Measurements from ENCODE around the gene NCBP1.
"Not testable (repeated sequence)": the region's sequence is repeated elsewhere in the genome, so short reads cannot be mapped to it uniquely, and the experiment has no call there.

NCBP1 gene

GRCh38 chr9:97632985-97633858, at the start of gene NCBP1, which contains the start of gene TSTD2:
Gene NCBP1 (plus strand): TSS chr9:97633821. CDS start chr9:97633882, 61 bp downstream.
Gene TSTD2 (minus strand): TSS chr9:97633368. CDS start chr9:97627562, 5,806 bp downstream.
- peak; percentile 98 for DNase-seq

- DNase-seq, result not testable (repeated sequence)
Measured at GRCh38 chr9:97584778-97585177, 48.8 kb upstream of the NCBP1 start.

DNA sequence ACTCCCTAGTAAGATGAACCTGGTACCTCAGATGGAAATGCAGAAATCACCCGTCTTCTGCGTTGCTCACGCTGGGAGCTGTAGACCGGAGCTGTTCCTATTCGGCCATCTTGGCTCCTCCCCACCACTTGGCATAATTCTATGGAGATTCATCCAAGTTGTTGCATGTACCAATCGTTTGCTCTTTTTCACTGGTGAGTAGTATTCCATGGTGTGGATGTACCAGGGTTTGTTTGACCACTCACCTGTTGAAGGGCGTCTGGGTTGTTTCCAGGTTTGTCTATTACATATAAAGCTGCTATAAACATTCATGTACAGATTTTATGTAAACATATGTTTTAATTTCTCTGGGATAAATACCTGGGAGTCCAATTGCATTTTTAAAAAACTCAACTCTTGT, 46.7 kb upstream of the NCBP1 start:
- not testable (repeated sequence) for DNase-seq

DNA sequence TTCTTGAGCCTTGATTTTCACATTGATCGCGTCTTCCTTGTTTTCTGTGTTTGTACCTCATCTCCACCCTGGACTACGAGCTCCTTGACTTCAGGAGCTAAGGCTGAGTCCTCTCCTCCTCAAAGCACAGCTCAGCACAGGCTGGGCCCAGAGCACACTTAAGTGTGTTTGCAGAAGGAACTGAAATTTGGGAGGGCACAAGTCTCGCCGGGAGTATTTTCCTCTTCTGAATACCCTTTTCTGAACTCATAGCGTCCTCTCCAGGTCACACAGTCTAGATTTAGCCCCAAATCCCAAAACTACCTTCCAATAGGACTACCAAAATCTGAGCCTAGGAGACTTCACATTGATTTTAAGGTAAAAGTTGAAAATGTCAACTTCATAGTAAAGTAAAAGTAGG, 42.1 kb upstream of the NCBP1 start:
- DNase-seq, result no peak

- no peak for DNase-seq
Measured at GRCh38 chr9:97592126-97592525, 41.5 kb upstream of the NCBP1 start.

GRCh38 chr9:97593960-97594359, 39.7 kb upstream of the NCBP1 start:
- DNase-seq, result peak; percentile 15

DNA sequence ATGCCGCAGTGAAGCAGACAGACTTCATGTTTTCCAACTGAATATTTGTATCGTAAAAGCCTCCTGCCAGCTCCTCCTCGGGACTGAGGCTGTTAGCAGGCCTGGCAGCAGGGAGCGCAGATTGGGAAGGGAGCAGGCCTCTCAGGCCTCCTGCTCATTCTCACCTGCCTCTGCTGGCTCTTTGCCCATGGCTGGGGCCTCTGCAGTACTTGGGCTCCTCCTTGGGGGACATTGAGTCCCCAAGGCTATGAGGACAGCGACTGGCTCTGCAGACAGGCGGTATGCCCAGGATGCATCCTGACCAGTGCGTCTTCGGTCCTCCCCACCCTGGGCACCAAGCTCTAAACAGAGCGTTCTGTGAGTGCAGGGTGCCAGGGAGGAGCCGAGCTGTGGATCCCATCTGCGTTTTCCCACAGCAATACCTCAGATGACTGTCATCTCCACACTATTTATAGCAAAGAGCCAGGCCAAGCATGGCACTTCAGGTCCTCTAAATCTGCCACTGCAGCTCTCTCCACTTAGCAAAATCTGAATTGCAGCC, 39.2 kb upstream of the NCBP1 start:
- no peak for DNase-seq

- DNase-seq, result no peak
Measured at GRCh38 chr9:97596906-97597305, 36.7 kb upstream of the NCBP1 start.

- DNase-seq, result peak; percentile 78
Measured at GRCh38 chr9:97598461-97599288, 34.9 kb upstream of the NCBP1 start.

DNA sequence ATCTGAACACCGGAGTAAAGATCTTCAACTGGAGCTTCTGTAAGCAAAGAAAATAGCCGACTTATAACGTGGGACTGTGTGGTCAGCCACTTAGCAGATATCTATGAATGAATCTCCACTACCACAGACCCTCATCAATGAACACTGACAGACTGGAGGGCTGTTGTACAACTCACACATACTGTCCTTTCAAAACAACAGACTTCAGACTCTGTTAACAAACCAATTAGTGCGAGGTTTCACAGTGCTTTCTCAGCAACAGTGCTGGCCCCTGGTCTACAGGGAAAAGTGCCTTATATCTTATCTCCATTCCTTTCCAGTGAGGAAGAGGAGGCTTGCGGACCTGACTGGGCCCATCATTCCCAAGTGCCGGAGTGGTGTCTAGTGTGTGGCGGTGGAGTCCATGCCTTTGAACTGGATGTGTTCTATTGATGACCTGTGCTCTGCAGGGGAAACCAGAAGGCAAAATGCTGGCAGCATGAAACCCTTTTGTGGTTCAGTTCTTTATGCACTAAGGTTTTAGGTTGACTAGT, 34.2 kb upstream of the NCBP1 start:
- DNase-seq, result no peak

- DNase-seq, result no peak
Measured at GRCh38 chr9:97600531-97601227, 32.9 kb upstream of the NCBP1 start.

DNA sequence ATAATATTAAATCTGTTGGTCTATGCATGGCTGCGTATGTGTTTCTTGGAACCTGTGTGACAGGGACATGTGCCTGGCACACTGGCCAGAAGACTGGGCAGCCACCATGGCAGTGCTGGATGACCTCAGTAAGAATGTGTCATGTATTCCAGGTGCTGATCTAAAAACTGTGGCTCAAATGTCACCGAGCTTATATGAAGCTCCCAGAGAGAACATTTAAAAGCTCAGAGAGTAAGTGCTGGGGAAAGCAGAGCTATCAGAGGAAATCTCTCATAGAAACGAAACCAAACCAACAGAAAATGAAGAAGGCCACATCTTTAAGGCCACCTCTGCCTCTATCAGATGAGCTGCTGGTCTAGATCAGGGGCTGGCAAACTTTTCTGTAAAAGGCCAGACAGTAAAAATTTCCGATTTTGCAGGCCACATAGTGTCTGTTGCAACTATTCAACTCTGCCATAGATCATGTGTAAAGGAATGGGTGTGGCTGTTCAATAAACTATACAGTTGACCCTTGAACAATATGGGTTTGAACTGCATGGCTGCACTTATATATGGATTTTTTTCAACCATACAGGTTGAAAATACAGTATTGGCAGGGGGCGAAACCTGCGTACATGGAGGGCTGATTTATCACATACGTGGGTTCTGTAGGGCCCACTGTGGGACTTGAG, 32.3 kb upstream of the NCBP1 start:
- DNase-seq, result no peak

DNA sequence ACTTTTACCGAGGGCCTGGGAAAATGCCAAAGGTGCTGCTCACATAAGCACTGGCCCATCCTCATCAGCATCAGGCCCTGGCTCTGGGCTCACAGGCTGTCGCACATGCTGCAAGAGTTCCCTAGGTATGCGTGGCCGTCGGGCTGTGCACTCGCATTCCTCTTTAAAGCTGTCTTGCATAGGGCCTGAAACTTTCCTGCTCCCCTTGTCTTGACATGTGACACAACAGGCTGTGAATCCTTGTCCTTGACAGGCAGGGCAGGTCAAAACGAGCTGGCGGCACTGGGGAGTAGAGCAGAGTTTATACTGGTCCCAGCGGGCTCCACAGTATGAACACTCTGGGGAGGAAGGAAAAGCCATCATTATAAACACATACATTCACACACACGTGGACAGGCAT, 31.2 kb upstream of the NCBP1 start:
- DNase-seq, result no peak

GRCh38 chr9:97604901-97605645, 28.5 kb upstream of the NCBP1 start:
- DNase-seq, result no peak

DNA sequence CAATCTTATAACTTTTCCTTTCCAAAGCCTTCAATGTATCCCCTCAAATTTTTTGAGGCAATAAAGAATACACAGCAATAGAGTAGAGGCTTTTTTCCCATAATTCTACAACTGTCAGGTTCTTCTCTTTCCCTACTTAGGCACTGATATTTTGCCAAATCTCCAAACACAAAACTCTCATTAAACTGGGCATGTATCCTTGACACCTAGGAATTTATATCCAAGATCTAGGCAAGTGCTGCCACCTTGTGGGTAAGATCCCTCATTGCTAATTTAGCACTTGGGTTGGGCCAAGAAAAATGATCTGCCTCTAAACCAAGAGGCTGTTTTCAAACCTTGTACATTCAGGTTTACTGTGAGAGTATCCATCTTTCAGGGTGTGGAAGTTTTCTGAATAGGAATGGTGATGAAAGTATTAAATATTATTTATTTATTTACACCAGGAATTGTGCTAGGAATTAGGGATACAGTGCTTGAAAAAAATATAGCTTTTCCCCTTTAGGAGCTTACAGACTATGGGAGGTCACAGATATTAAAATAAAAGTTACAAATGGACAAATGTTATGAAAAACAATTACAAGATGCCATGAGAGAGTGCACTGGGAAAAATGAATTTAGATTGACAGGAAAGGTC, 18.1 kb upstream of the NCBP1 start:
- peak; percentile 63 for DNase-seq

DNA sequence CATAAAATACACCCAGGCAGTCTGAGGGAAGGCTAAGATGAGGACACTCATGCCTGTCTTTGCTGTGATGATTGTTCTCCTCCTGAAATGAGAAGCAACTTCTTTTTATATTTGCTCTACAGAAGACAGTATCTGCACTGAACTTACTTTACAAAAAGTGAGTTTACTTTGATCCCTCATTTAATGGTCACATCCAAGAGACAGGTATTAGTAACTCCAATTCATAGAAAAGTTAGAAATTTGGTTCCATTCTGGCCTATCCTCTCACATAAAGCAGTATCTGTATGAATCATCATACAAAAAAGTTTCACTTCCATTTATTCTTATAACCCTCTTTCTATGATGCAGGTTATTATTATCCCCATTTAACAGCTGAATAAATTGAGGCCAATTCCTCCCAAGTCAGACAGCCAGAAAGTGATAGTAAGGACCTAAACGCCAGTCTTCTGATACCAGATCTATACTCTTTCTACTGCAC, 15.6 kb upstream of the NCBP1 start:
- DNase-seq, result no peak

- DNase-seq, result not testable (repeated sequence)
Measured at GRCh38 chr9:97620063-97620462, 13.6 kb upstream of the NCBP1 start.

- DNase-seq, result not testable (repeated sequence)
Measured at GRCh38 chr9:97622483-97622882, 11.1 kb upstream of the NCBP1 start.

GRCh38 chr9:97623946-97624345, 9.7 kb upstream of the NCBP1 start:
- no peak for DNase-seq

- no peak for DNase-seq
Measured at GRCh38 chr9:97625620-97626019, 8.0 kb upstream of the NCBP1 start.

DNA sequence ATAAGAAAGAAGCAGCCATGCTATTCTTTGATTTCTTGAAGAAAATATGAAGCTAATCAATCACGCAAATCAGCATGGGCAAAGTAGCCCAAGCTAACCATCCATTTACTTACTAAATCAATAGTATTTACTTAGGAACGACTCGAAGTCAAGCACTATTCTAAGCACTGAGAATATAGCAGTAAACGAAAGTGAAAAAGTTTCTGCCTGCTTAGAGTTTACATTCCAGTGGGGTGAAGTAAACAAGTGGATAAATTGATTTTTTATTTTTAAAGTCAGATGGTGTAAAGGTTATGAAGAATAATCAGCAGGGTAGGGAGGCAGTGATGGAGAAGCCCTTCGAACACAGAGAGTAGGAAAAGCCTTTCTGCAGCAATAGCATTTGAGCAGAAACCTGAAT, 6.0 kb upstream of the NCBP1 start:
- DNase-seq, result peak; percentile 12

Data from EL (cell line).